NK-92 (cell line): Measurements from ENCODE around the gene LRRC25.

Experiments
- DNase-seq: peaks from one replicate; lab custom pipeline; 2025; ENCODE audit not compliant: unreplicated experiment; lab: John Stamatoyannopoulos, UW

The LRRC25 gene

DNA sequence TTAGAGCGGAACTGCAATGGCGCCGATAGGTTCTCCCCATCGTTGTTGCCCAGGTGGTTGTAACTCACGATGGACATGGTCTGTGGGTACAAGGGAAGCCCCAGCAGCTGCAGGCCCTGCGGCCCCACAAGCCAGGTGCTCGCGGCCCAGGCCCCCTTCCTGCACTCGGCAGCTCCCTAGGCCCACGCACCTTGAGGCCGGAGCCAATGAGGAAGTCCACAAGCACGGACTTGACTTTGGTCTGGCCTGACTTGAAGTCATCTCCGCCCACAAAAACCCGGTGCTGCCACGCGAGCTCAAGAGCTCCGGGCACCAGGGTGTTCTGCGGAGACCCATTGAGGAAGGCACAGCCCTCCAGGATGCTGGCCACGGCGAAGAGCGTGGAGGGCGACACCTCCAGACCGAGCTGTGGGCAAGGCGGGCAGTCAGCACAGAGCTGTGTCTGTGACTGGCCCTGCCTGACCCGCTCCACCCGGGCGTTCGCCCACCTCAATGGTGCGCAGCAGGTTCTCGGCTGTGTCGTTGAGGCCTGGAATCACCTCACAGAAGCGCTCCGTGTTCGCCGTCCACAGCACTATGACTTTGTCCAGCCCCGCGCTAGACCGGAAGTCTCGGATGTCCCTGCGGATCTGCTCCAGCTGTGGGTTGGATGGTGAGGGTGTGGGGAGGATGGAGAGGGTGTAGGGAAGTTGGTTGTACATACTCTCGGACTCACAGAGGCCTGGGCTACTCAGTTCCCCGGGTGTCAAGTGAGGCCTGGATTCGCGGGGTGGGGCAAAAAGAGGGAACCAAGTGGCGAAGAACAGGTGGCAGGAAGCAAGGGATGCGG lies 38.6 kb upstream of the LRRC25 start:
- DNase-seq, result no peak

DNA sequence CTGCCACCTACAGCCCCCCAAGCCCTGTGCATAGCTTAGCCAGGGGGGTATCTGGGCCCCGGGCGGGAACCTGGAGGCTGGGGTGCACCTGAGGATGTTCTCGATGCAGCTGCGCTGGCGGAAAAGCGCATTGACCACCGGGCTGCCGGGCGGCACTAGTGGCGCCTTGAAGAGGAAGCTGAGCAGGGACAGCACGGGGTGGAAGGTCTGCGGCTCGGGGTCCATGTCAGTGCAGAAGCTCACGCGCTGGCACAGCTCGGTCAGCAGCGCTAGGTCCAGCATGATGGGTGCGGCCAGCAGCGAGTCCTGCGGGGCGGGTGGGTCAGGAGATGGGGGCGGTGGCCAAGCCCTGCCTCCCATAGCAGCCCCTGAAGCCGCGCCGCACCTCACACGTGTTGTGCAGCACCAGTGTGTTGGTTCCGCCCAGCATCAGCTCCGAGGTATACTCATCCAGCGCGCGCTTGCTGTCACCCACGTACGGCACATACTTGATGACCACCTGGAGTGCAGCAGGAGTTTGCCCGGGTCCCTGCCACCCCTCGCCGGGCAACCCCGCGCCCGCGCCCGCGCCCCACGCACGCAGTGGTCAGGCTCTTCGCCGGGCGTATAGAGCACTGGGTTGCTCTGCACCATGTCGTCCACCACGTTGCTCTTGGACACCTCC lies 37.9 kb upstream of the LRRC25 start:
- no peak for DNase-seq

DNA sequence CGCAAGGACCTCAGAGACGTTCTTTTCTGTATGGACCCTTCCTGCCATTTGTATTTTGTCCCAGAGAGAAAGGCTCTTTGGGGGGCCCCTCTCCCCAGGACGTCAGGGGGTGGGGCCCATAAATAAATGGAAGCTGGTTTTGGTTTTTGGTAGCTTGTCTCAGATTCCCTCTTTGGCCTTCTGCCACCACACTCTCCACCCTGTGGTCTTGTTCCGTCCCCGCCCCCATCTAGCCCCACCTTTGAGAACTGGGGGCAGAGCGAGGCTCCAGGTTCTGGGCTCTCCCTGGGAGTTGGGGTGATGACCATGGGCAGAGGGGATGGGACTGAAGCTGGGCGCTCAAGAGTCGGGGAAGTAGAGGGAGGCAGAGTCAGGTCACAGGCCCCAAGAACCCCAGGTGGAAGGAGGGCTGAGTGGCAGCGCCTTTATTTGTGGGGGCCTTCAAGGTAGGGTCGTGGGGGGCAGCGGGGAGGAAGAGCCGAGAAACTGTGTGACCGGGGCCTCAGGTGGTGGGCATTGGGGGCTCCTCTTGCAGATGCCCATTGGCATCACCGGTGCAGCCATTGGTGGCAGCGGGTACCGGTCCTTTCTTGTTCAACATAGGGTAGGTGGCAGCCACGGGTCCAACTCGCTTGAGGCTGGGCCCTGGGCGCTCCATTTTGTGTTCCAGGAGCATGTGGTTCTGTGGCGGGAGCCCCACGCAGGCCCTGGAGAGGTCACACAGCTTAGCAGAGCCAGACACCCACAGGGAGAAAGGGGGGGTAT lies 37.2 kb upstream of the LRRC25 start:
- no peak for DNase-seq

DNA sequence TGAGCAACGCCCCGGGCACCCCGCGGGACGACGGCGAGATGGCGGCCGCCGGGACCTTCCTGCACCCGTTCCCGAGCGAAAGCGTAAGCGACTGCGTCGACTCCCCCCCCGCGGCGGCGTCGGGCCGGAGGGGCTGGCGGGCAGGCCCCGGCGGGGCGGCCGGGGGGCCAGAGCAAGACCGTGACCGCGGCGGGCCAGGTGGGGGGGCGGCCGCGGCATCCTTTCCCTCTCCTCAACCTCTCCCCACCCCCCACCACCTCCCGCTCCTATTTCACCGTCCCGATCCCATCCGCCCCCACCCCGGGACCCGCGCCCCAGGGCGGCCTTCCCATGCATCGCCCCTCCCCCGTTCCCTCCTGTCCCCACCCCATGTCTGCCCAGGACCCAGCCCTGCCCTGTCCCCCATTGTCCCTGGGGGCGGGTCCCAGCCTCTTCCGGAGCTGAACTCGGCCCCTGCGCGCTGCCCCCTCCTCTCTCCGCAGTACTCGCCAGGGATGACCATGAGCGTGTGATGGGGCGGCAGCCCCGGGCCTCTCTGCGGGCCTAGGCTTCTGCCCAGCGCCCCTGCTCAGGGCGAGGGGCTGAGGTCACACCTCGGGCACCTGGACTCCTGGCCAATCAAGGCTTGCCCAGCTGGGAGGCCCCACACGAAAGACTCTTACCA lies 36.4 kb upstream of the LRRC25 start:
- DNase-seq, result no peak

DNA sequence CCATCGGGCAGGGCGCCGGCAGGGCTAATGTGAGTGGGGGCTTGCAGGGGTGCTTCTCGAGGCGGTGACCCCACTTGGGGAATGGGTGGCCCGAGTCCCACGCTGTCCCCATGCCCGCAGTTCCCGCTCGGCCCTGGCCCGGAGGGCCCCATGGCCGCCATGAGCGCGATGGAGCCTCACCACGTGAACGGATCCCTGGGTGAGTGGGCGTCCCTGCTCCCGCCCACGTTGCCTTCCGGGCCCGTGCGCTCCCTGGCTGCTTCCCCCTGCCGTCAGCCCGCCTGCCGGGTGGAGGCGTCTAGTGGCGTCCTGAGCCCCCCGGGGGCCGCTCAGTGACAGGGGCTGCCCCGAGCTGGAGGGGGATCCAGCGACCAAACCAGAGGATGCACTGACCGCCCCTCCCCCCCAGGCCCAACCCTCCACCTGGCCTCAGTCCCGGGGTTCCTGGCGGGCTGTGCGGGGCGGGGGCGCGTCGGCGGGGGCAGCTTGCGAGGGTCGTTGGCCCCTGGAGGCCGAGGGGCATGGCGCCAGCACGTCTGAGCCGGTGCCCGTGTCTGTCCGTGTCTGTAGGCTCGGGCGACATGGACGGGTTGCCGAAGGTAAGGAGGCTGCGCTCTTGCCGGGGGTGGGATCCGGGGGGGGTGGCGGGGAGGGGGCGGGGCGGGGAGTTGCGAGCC lies 35.7 kb upstream of the LRRC25 start:
- no peak for DNase-seq

DNA sequence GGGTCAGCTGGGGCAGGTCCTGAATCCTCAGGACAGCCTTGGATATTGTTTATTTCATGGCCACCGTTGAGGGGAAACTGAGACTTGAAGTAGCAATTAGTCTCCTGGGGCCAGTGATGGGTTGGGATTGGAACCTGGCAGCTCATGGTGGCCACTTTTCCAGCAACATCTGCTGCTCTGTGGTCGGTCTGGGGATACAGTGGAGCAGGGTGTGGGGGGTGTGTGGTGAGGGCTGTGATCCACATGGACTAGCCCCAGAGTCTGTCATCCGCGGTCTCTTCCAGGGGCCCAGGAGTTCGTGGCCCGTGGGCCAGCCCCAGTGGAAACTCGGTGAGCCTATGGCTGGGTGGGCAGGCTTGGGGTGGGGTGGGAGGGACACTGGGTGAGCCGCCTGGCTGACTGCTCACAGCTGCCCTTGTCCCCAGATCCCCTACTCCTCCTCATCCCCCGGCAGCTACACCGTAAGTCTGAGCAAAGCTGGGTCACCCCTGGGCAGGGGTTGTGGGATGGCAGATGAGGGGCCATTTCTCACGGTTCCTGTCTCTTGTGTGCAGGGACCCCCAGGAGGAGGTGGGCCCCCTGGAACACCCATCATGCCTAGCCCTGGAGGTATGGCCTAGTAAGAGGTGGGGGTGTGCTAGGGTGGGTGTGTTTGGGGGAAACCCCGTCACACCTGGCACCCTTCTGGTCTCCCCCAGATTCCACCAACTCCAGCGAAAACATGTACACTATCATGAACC lies 35.0 kb upstream of the LRRC25 start:
- DNase-seq, result no peak

DNA sequence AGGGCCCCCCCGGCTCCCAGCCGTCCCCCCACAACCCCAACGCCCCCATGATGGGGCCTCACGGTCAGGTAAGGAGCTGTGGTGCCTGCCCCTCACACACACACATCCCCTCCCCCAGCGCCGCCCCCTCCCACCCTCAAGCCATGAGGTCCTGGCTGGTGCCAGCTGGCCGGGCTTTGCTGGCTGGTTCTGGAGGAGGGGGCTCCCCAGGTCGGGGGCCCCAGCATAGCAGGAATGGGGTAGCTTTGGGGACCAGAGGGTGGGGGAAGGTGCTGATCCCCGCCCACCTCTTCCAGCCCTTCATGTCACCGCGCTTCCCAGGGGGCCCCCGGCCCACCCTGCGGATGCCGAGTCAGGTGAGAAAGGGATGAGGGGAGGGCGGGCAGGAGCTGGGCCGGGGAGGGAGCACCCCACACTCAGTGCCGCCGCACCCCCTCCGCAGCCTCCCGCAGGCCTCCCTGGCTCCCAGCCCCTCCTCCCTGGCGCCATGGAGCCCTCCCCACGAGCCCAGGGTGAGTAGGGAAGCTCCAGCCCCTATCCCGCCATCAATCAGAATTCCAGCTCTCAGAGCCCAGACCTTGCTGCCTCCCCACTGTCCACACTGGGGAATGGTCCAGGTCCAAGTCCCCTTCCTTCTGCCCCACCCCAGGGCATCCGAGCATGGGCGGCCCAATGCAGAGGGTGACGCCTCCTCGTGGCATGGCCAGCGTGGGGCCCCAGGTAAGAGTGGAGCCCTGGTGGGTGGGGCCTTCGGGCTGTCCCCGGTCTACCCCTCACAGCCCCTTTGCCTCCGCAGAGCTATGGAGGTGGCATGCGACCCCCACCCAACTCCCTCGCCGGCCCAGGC lies 34.2 kb upstream of the LRRC25 start:
- no peak for DNase-seq

DNA sequence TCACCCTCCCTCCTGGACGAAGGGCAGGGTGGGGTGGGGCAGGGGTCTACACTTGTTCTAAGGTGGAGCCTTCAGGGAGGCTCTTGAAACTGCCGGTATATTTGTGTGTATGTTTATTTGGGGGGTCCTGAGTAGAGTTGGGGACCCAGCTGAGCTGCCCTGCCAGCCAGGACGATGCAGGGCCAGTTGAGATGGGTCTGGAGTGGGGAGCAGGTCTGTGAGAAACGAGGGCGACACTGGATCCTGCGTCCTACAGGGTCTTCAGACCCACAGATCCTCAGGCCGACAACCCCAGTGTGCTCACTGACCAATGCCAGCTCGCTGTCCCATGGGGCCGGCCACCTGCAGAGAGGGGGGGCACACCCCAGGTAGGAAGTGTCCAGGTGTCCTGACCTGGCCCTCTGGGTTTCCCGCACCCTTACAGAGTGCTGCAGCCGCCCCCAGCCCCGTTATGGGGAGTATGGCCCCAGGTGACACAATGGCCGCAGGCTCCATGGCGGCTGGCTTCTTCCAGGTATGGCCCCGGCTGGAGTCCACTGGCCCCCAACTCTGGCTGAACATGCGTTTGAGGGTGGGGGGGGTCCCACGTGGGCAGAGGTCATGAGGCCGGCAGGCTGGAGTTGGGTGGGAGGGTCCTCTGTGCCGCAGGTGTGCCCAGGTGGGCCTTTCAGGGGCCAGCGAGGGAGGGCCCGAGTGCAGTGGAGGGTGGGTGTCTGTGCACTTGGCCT lies 33.2 kb upstream of the LRRC25 start:
- no peak for DNase-seq

DNA sequence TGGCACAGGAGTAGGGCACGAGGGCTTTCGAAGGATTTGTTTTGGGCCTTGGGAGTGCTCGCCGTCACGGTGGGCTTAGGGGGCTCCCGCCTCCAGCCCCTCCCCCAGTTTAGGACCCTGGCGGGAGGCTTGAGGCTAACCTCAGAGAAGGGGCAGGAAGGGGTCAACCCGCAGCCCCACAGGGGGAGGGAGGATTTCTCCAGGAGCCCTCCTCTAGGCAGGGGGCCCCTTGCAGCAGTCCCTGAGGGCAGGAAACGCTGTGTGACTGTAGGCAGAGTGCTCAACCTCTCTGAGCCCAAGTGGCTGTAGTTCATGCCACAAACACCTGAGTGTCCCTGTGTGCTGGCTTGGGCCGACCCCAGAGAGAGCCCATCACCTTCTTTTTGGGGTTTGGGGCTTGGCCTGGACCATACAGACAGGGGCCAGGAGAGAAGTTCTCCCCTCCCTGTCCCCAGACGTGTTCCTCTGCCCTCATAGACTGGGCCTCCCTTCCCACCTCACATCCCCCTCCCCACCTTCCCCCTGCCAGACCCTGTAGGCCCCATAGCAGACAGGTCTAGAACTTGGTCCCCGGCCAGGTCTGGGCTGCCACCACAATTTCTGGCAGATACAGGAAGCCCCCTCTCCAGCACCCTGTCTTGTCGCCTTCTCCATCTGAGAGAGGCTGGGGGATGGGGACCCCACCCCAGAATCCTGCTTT lies 32.4 kb upstream of the LRRC25 start:
- no peak for DNase-seq

DNA sequence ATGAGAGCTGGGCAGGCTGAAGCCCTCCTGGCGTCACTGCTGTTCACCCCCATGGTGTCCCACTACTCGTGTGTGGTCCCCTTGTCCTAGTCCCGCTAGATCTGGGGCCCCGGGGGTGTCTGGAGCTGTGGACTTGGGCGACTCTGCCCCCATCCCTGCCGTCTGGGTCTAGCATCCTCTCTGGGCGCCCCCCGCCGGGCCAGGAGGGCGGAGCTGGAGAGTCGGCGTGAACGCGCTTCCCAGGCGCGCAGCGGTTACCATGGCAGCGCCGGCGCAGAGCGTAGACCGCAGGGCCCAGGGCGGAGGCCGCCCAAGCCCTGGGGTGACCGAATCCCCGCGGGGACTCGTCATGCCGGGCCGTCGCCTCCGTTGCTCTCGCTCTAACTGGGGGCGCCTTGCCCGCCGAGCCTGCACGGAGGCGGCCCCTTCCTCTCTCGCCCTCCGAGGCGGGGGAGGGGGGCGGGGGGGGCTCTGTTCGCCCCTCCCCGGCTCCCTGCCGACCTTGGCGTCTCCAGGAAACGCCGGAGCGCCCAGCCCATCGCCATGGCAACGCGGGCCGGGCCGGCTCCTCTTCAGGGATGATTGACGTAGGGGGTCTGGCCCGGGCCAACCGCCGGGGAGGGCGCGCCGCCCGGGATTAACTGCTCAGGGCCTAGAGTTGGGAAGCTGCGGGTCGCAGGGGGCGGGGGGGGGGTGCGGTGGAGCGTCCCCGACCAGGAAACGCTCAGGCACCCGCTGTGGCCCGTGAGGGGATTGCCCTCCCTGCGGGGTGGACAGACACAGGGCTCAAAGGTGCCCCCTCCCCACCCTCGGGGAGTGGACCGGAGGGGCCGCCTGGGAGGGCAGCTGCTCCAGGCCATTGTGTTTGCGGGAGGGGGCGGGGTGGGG lies 31.6 kb upstream of the LRRC25 start:
- no peak for DNase-seq

DNA sequence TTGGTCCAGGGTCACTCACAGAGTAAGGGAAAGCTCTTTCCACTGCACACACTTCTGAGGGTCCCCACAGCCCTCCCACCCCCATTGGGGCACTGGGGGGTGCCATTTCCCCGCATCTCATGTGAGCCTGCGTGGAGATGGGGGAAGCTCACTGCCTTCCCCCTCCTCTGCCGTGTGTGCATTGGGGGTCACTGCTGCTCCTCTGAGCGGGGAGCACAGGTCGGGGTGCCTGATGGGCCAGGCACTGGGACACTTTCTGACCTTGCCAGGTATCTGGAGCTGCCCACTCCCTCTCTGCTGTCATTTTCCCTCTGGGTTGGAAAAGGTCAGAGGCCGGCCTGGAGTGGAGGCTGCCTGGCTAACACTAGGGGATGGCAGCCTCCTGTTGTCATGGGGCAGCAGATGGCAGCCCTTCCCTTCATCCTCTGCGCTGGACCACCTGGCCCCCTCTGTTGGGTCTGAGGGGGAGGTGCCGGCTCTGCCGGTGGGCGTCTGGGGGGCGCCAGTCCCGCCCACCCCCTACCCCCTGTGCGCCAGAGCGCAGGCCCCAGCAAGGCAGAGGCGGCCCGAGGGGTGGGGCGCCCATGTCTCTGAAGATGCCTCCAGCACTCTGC lies 30.9 kb upstream of the LRRC25 start:
- no peak for DNase-seq

DNA sequence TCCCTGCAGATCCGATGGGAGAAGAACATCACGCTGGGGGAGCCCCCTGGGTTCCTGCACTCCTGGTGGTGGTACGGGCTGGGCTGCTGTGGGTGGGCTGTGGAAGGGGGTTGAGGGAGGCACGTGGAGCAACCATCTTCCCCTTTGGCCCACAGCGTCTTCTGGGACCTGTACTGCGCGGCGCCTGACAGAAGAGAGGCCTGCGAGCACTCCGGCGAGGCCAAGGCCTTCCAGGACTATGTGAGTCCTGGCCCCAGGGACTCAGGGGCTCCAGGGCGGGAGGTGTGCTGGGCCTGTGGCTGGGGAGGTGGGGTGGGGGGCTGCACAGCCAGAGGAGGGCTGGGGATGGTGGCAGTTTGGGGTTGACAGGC lies 30.3 kb upstream of the LRRC25 start:
- no peak for DNase-seq

DNA sequence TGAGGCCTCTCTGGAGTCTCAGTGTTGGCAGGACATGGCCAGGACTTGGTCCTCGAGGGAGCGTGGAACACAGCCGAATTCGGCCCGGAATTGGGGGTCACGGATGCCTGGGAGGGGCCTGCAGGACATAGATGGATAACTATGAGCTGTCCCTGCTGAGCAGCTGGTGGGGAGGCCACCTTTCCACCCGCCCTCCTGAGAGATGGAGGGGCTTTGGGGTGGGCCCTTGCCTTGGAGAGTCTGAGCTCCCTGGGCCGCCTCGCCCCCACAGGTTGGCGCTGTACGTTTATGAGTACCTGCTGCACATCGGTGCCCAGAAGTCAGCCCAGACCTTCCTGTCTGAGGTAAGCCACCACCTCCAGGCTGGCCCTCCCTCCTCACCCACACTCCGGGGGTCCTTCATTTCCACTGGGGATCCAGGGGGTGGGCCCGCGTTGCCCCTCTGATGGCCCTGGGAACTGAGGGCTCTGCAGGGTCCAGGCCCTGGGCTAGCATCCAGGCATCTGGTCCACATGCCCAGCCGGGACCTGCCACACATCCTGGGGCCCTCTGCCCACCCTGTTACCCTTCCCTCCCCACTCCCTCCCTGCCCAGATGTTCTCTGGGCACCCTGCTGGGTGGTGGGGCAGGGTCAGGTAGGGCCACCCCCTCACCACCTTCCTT lies 29.8 kb upstream of the LRRC25 start:
- DNase-seq, result no peak

DNA sequence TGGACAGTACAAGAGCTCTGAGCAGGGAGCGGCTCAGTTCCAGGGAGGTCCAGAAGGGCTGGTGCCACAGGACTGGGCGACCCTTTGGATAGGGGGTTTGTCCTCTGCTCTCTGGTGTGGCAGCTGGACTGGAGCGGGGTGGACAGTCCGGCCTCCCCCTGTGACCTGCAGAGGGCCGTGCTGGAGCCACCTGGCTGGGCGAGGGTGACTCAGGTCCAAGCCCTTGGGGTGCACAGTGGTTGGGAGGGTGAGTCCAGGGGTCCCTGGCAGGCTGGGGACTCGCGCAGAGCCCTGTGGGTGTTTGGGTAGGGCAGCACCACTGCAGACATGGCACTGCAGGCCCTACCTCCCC lies 29.0 kb upstream of the LRRC25 start:
- no peak for DNase-seq

DNA sequence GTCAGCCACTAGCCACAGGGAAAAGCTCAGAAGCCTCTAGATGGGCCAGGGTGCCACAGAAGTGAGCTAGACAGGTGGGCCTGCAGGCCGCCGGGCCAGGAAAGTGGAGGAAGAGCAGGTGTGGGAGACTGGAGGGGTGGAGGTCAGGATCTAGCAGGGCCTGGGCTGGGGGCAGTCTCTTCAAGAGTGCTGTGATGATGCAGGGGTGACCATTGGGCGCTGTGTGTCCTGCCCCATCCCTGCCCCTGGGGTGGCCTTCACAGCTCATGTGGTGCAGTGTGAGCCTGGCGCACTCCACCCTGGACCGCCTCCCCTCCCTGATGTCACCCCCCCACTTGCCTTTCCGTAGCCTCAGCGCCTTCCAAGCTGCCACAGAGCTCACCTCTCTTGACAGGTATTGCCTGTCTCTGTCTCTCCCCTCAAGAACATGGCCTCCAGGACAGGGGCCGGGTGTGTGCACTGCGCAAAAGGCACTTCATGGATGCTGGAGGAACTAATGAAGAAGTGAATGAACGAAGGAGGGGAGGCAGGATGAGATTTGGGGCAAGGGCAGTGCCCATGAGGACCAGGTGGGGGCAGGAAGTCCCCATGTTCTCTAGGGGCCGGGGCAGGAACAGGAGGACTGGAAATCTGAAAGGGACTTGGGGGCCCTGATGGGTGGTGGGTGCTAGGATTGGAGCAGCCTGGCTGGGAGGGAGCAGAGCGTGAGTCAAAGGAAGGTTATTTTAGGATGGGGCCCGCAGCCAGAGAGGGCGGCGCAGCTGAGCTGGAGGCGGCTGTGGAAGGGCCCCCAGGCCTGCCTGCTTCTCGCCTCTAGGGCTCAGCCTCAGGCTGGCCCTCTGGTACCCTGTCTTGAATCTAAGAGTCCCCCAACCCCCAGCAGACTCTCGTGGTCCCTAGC lies 28.3 kb upstream of the LRRC25 start:
- DNase-seq, result no peak
